HG03108 (cell line): Measurements from ENCODE around the gene DDX39A.
"Not testable (repeated sequence)": the region's sequence is repeated elsewhere in the genome, so short reads cannot be mapped to it uniquely, and the experiment has no call there.

Source experiments
- ATAC-seq: cut with Tn5 transposase; IDR thresholded peaks from one replicate; pipeline ENCODE4 v1.9.1; 2021; ENCODE audit warnings: moderate library complexity; ENCODE audit not compliant: unreplicated experiment

DDX39A gene

GRCh38 chr19:14367016-14367415 is 52.1 kb downstream of the DDX39A start:
- no peak for ATAC-seq

GRCh38 chr19:14366529-14366928 is 52.6 kb downstream of the DDX39A start:
- peak; percentile 46 for ATAC-seq

GRCh38 chr19:14364098-14364443 is 55.1 kb downstream of the DDX39A start:
- ATAC-seq = not testable (repeated sequence)

GRCh38 chr19:14363183-14364097 is 55.7 kb downstream of the DDX39A start:
- ATAC-seq = no peak

GRCh38 chr19:14361824-14362223 is 57.3 kb downstream of the DDX39A start:
- ATAC-seq = no peak
